IPS DF 6.9 (cell line): ENCODE measurements around the gene ADARB2.

ENCODE experiments used
- DNase-seq: peaks from one replicate; pipeline ENCODE4 v3.0.0-alpha.2; 2013; ENCODE audit warnings: low read depth, low spot score
- H3K27ac ChIP-seq: one replicate; pipeline ENCODE4 v1.5.1; 2013; ENCODE audit warnings: low read length, control low read depth
- H3K27me3 ChIP-seq: 2 replicates; pipeline ENCODE4 v1.6.1; 2013; ENCODE audit warnings: mild to moderate bottlenecking, low read length; ENCODE audit not compliant: control insufficient read depth, insufficient read depth
- H3K36me3 ChIP-seq: 2 replicates; pipeline ENCODE4 v1.6.1; 2013; ENCODE audit warnings: low read length; ENCODE audit not compliant: control insufficient read depth, insufficient read depth
- H3K4me1 ChIP-seq: 2 replicates; pipeline ENCODE4 v1.6.1; 2013; ENCODE audit warnings: low read length; ENCODE audit not compliant: control insufficient read depth, insufficient read depth
- H3K4me3 ChIP-seq: 2 replicates; pipeline ENCODE4 v1.5.1; 2013; ENCODE audit warnings: mild to moderate bottlenecking, low read length
- H3K9me3 ChIP-seq: 2 replicates; pipeline ENCODE4 v1.6.1; 2013; ENCODE audit warnings: low read length, inconsistent platforms; ENCODE audit not compliant: control insufficient read depth, insufficient read depth
- WGBS: extraction: QIAGEN DNeasy Blood & Tissue Kit; methylation state at CpG from one replicate; pipeline ENCODE4 v1.1.7; 2013; ENCODE audit warnings: mixed read lengths, missing lambda C conversion rate; ENCODE audit not compliant: insufficient read length, insufficient coverage; 5-methylcytosine and 5-hydroxymethylcytosine counted together

Gene ADARB2

DNA sequence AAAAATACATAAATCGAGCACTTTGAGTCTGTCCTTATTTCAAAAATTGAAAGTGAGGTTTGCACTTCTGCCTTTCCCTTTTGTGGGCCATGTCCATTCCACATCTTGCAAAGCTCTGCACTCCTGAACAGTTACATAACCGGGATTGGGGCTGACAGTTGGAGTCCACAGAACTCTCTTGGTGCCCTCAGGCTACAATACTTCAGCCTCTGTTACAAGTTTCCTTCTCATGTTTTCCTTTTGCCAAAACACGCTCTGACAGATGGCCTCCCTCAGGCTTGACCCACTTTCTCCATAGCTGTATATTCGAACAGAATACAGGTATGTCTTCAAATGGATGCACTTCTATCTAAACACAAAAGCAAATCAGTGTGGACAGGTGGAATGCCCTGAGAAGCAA is 345.2 kb downstream of the ADARB2 start:
- no peaks in the 10 kb centered on the region for H3K27me3 ChIP-seq
- H3K36me3 ChIP-seq: no peaks in the 10 kb centered on the region
- no CpG with 5 or more reads among the region's 4 CpGs for WGBS
- no peaks in the 10 kb centered on the region for H3K9me3 ChIP-seq
- H3K4me1 ChIP-seq: no peaks in the 10 kb centered on the region
- DNase-seq: no peak
- no peak overlapping the region for H3K4me3 ChIP-seq
- no peak overlapping the region for H3K27ac ChIP-seq

DNA sequence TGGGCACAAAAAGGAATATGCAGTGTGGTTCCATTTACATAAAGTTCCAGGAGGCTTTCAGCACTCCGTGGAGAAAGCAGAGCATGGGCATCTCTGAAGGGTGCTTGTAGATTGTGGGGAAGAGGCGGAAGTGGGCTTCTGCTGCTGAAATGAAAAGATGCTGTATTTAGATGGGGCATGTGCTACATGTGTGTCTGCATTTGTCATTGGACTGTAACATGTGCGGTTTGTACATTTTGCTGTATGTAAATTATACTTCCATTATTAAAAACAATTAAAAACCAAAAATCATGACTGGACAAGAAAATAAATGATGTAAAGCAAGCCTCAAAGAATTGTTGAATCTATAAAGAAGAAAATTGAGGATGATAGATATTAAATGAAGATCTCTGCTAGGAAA is 347.1 kb downstream of the ADARB2 start:
- Histone ChIP-seq H3K9me3 (no peaks in the 10 kb centered on the region), H3K4me1 (no peaks in the 10 kb centered on the region), H3K27ac (no peak overlapping the region), H3K4me3 (no peak overlapping the region), H3K27me3 (no peaks in the 10 kb centered on the region), H3K36me3 (no peaks in the 10 kb centered on the region)
- whole genome bisulfite sequencing: no CpG with 5 or more reads among the region's 3 CpGs
- DNase-seq: no peak

DNA sequence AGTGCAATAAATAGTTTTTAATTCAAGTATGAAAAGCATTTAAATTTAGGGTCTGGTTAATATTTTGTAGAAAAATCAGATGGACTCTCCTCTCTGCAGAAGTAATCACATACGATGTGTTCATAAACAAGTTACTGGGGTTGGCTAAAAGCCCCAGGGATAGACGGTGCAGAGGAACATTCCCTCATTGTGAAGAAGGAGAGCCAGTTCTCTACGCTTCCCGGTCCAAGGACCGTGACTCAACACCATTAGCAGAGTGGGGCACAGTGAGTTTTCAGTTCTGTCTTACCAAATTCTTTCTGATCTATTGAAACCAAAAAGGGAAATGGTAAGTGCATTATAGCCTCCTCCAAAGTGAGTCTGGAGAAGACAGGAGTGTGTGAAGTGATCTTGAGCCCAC is 353.3 kb downstream of the ADARB2 start:
- Histone ChIP-seq H3K4me1 (peaks cover 8% of the 10 kb centered on the region), H3K4me3 (no peak overlapping the region), H3K27me3 (no peaks in the 10 kb centered on the region), H3K9me3 (no peaks in the 10 kb centered on the region), H3K27ac (no peak overlapping the region), H3K36me3 (no peaks in the 10 kb centered on the region)
- no CpG with 5 or more reads among the region's 5 CpGs for WGBS
- DNase-seq: no peak

DNA sequence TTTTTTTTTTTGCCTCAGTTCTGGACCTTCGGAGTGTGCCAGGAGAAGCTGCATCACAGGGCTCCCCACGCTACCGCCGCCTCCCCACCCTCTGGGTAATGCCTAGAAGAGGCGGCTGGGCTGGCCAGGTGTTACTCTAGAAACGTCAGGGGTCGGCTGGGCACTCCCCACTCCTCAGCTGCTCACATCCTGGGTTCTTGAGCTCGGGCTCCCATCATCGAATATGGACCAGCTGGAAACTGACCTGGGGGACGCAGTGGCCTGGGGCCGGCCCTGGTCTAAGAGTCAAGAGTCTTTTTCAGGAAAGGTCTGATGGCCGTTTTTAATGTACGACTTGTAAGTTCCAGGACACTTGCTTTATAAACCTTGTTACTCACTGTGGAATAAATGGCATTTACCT is 354.6 kb downstream of the ADARB2 start:
- H3K4me3 ChIP-seq: no peak overlapping the region
- peaks cover 8% of the 10 kb centered on the region for H3K4me1 ChIP-seq
- H3K9me3 ChIP-seq: no peaks in the 10 kb centered on the region
- no peaks in the 10 kb centered on the region for H3K27me3 ChIP-seq
- no peak overlapping the region for H3K27ac ChIP-seq
- H3K36me3 ChIP-seq: no peaks in the 10 kb centered on the region
- no peak for DNase-seq
- WGBS: no CpG with 5 or more reads among the region's 13 CpGs

DNA sequence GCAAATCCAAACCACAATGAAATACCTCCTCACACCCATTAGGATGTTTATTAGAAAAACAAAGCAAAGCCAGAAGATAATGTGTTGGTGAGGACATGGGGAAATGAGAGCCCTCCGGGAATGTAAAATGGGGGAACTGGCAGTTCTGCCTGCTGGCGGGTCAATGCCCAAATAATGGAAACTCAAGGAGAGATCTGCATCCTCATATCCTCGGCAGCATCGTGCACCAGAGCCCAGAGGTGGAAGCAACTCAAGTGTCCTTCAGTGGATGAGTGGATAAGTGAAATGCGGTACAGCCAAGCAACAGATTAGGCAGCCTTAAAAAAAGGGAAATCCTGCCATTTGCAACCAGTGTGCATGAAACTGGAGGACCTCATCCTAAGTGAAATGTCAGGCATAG is 356.0 kb downstream of the ADARB2 start:
- DNase-seq: no peak
- no CpG with 5 or more reads among the region's 5 CpGs for WGBS
- Histone ChIP-seq H3K36me3 (no peaks in the 10 kb centered on the region), H3K27ac (no peak overlapping the region), H3K4me3 (no peak overlapping the region), H3K27me3 (no peaks in the 10 kb centered on the region), H3K9me3 (no peaks in the 10 kb centered on the region), H3K4me1 (peaks cover 8% of the 10 kb centered on the region)

DNA sequence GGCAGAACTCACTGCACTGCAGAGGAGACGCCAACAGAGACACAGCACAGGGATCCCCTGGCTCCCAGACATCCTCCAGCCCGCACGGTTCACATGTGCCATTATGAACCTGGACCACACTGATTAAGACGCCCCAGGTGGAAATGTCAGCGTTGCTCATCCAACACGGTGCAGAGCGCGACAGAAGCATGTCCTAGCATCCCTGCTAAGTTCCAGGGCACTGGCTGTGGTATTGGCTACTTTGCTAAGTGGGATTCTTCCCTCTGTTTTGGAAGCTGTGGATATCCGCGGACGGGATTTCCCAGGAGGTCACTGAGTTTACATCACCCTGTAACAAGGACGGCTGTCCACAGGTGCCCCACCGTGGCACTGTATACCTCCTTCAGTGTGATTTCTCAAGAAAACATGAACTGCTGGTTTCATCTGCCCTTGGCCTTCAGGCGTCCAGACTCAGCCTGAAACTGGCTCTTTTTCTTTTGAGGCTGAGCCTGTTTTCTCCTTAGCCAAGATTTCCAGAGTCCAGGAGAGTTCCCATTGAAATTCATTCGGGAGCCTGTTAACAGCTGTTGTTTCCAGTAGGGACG is 357.1 kb downstream of the ADARB2 start:
- H3K27ac ChIP-seq: no peak overlapping the region
- H3K4me1 ChIP-seq: peaks cover 8% of the 10 kb centered on the region
- no peaks in the 10 kb centered on the region for H3K36me3 ChIP-seq
- H3K27me3 ChIP-seq: no peaks in the 10 kb centered on the region
- no peaks in the 10 kb centered on the region for H3K9me3 ChIP-seq
- DNase-seq: no peak
- WGBS: no CpG with 5 or more reads among the region's 16 CpGs
- no peak overlapping the region for H3K4me3 ChIP-seq

DNA sequence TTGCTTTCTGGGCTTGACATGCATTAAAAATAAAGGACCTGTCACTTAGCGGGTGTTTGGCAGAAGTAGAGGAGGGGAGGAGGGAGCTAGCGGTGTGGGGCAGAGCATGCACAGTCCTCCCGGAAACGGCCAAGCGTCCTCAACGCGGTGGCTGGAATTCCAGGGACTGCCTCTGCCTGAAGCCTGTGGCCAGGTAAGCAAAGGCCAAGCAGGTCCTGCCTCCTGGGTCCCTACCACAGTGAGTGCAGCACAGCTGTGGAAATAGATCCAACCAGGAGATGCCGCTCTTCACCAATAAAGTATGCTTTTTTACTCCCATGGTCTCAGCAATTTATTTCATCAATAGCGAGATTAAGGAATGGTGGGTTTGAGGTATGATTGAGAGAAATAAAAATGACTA is 357.7 kb downstream of the ADARB2 start:
- Histone ChIP-seq H3K9me3 (no peaks in the 10 kb centered on the region), H3K27ac (no peak overlapping the region), H3K27me3 (no peaks in the 10 kb centered on the region), H3K36me3 (no peaks in the 10 kb centered on the region), H3K4me3 (no peak overlapping the region), H3K4me1 (peaks cover 6% of the 10 kb centered on the region)
- no peak for DNase-seq
- 100% methylated on average over 1 of the region's 9 CpGs for WGBS

DNA sequence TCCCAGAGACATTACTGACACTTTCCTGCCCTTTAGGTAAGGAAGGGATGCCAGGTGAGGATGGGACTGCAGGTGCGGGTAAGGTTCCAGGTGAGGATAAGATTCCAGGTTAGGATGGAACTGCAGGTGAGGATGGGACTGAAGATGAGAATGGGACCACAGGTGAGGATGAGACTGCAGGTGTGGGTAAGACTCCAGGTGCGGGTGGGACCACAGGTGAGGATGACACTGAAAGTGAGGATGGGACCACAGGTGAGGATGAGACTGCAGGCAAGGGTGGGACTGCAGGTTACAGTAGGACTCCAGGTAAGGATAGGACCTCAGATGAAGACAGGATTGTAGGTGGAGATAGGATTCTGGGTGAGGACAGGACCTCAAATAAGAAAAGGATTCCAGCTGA is 358.9 kb downstream of the ADARB2 start:
- Histone ChIP-seq H3K9me3 (no peaks in the 10 kb centered on the region), H3K4me3 (no peak overlapping the region), H3K4me1 (0 out of 2 replicates have a peak, but pooled peaks cover 2% of the 10 kb centered on the region), H3K36me3 (no peaks in the 10 kb centered on the region), H3K27ac (no peak overlapping the region), H3K27me3 (no peaks in the 10 kb centered on the region)
- no CpG with 5 or more reads among the region's 2 CpGs for WGBS
- DNase-seq: no peak

DNA sequence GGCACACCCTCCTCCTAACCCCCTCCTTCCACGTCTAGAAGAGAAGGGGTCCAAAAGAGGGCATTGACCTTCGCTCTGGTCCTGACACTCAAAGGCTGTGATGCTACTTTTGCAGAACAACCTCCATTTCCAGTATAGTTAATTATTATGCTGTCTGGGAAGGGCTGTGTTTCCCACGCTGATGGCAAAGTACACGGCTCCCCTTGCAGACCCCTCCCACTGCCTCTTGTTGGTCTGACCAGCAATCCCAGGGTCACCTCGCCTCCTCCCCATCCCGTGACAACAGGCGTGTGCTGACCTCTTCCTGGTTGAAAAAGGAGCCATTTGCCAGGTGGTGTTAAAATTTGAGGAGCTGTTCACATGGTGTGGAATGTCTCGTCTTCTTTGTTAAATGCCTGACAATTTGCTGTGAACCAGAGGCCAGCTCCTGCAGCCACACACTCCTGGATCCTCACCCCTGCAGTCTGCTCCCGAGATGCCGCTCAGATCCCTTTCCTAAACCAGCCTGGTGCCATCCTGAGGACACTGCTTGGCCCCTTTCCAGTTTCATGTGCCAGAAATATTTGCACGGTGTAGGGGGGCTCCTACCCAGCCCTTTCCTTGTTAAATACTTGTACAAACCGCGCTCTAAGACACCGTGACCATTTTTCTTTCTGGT is 359.5 kb downstream of the ADARB2 start:
- WGBS: no CpG with 5 or more reads among the region's 14 CpGs
- H3K27ac ChIP-seq: no peak overlapping the region
- DNase-seq: no peak
- H3K27me3 ChIP-seq: no peaks in the 10 kb centered on the region
- H3K36me3 ChIP-seq: no peaks in the 10 kb centered on the region
- no peaks in the 10 kb centered on the region for H3K9me3 ChIP-seq
- no peak overlapping the region for H3K4me3 ChIP-seq
- H3K4me1 ChIP-seq: 0 out of 2 replicates have a peak, but pooled peaks cover 2% of the 10 kb centered on the region

DNA sequence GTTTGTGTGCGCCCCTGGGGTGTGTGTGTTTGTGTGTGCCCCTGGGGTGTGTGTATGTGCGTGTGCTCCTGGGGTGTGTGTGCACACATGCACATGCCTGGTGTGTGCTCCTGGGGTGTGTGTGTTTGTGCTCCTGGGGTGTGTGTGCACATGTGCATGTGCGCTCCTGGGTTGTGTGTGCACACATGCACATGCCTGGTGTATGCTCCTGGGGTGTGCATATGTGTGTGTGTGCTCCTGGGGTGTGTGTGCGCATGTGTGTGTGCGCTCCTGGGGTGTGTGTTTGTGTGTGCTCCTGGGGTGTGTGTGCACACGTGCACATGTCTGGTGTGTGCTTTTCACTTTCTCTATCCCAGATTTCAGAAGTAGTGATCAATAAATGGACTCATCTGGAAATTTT is 360.1 kb downstream of the ADARB2 start:
- no peak for DNase-seq
- Histone ChIP-seq H3K27me3 (no peaks in the 10 kb centered on the region), H3K9me3 (no peaks in the 10 kb centered on the region), H3K4me3 (no peak overlapping the region), H3K4me1 (0 out of 2 replicates have a peak, but pooled peaks cover 2% of the 10 kb centered on the region), H3K27ac (no peak overlapping the region), H3K36me3 (no peaks in the 10 kb centered on the region)
- WGBS: no CpG with 5 or more reads among the region's 6 CpGs

DNA sequence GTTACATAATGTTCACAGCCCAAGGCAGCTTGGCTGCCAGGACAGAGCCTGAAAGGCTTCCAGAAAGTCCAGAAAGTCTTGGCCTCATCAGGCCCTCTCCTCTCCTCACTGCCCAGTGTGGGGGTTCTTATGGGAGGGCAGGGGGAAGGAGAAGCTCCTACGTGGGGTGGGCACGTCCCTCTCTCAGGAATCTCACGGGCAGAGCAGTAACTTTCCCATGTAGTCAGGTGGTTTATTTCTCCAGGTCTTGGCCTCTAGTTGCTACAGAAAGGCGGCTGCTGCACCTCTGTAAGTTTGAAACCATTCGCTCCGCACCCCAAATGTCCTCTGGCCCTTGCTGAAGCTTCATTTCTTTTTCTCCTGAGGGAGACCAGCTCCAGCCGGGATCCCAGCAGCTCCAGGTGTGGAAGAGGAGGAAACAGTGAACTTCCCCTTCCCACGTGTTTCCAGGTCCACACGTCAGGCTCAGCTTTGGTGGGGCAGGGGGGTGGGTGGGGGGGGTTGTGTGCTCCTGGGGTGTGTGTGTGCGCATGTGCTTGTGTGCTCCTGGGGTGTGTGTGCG is 360.9 kb downstream of the ADARB2 start:
- no CpG with 5 or more reads among the region's 11 CpGs for WGBS
- Histone ChIP-seq H3K27me3 (no peaks in the 10 kb centered on the region), H3K36me3 (no peaks in the 10 kb centered on the region), H3K4me1 (0 out of 2 replicates have a peak, but pooled peaks cover 2% of the 10 kb centered on the region), H3K4me3 (no peak overlapping the region), H3K9me3 (no peaks in the 10 kb centered on the region), H3K27ac (no peak overlapping the region)
- DNase-seq: no peak
